Mesendoderm (in vitro differentiated cells): Measurements from ENCODE around the gene KCNN3.

ENCODE experiments used
- DNase-seq: peaks from one replicate; pipeline ENCODE4 v3.0.0; 2013
- H2AK5ac ChIP-seq: 2 replicates; pipeline ENCODE4 v1.6.1; 2013; ENCODE audit warnings: low read length, inconsistent platforms
- H2BK120ac ChIP-seq: 2 replicates; pipeline ENCODE4 v1.6.1; 2013; ENCODE audit warnings: low read depth, mild to moderate bottlenecking, low read length, moderate library complexity, mixed read lengths
- H2BK15ac ChIP-seq: replicated peaks from 2 replicates; pipeline ENCODE4 v1.6.1; 2013; ENCODE audit warnings: low read depth, mild to moderate bottlenecking, moderate library complexity
- H2BK5ac ChIP-seq: 2 replicates; pipeline ENCODE4 v1.6.1; 2013; ENCODE audit warnings: low read length, inconsistent platforms
- H3K18ac ChIP-seq: 2 replicates; pipeline ENCODE4 v1.6.1; 2013; ENCODE audit warnings: mild to moderate bottlenecking, low read length, mixed read lengths
- H3K23ac ChIP-seq: one replicate; pipeline ENCODE4 v1.6.1; 2013; ENCODE audit warnings: low read length
- H3K27ac ChIP-seq: 2 replicates; pipeline ENCODE4 v1.5.1; 2013; ENCODE audit warnings: low read depth, mild to moderate bottlenecking, inconsistent platforms, low read length, moderate library complexity
- H3K27me3 ChIP-seq: 2 replicates; pipeline ENCODE4 v1.6.1; 2013; ENCODE audit warnings: low read length, control low read depth, mild to moderate bottlenecking, inconsistent platforms; ENCODE audit not compliant: insufficient read depth, poor library complexity
- H3K36me3 ChIP-seq: 2 replicates; pipeline ENCODE4 v1.6.1; 2013; ENCODE audit warnings: low read length, inconsistent platforms; ENCODE audit not compliant: control insufficient read depth, insufficient read depth
- H3K4ac ChIP-seq: one replicate; pipeline ENCODE4 v1.6.1; 2013; ENCODE audit warnings: low read depth, mild to moderate bottlenecking, low read length, moderate library complexity
- H3K4me1 ChIP-seq: 2 replicates; pipeline ENCODE4 v1.6.1; 2013; ENCODE audit warnings: low read depth, low read length, inconsistent platforms; ENCODE audit not compliant: control insufficient read depth
- H3K4me2 ChIP-seq: 2 replicates; pipeline ENCODE4 v1.6.1; 2013; ENCODE audit warnings: low read length
- H3K4me3 ChIP-seq: 2 replicates; pipeline ENCODE4 v1.5.1; 2013; ENCODE audit warnings: mild to moderate bottlenecking, low read length
- H3K56ac ChIP-seq: one replicate; pipeline ENCODE4 v1.6.1; 2013; ENCODE audit warnings: low read length
- H3K79me1 ChIP-seq: 2 replicates; pipeline ENCODE4 v1.6.1; 2013; ENCODE audit warnings: low read length, inconsistent platforms
- H3K79me2 ChIP-seq: 2 replicates; pipeline ENCODE4 v1.6.1; 2013; ENCODE audit warnings: mild to moderate bottlenecking, low read length; ENCODE audit not compliant: control insufficient read depth, insufficient read depth
- H3K9ac ChIP-seq: 2 replicates; pipeline ENCODE4 v1.6.1; 2013; ENCODE audit warnings: low read length, inconsistent platforms
- H4K5ac ChIP-seq: one replicate; pipeline ENCODE4 v1.6.1; 2013; ENCODE audit warnings: low read length
- H4K8ac ChIP-seq: one replicate; pipeline ENCODE4 v1.6.1; 2013; ENCODE audit warnings: low read depth, mild to moderate bottlenecking, control low read depth, low read length, moderate library complexity

The KCNN3 gene

GRCh38 chr1:154652893-154653292, 217.2 kb downstream of the KCNN3 start:
- Histone ChIP-seq H3K9ac (no peak overlapping the region), H3K79me2 (no peaks in the 10 kb centered on the region), H3K4me2 (no peak overlapping the region), H3K79me1 (no peaks in the 10 kb centered on the region), H3K27ac (no peak overlapping the region), H4K5ac (no peak overlapping the region), H3K4me3 (no peak overlapping the region), H3K18ac (no peak overlapping the region), H2BK15ac (no peak overlapping the region), H2AK5ac (no peak overlapping the region), H3K4ac (no peak overlapping the region), H3K4me1 (no peaks in the 10 kb centered on the region), H3K23ac (no peak overlapping the region), H3K56ac (no peak overlapping the region), H4K8ac (no peak overlapping the region), H3K27me3 (no peaks in the 10 kb centered on the region), H2BK120ac (no peak overlapping the region), H2BK5ac (no peak overlapping the region), H3K36me3 (no peaks in the 10 kb centered on the region)
- DNase-seq, result no peak
